ENCODE data around the gene PLEKHM2. TPM values are rescaled to one million over a fixed set of nuclear protein-coding genes. Genes with fewer than 3 reads are reported as not detected.

The PLEKHM2 gene
- total and polyA plus RNA-seq, 2 of the 8 experiments (the other 6 are each of a cell fraction or from before 2014, with no cell fraction given), result 38.3 to 47.6 TPM

GRCh38 chr1:15676688-15677661 is 7.1 kb upstream of the PLEKHM2 start:
- Histone ChIP-seq H2BK20ac (ENCODE audit: low read length) (no peak overlapping the region), H2BK5ac (ENCODE audit: low read depth, low read length) (no peak overlapping the region), H4K91ac (replicated peaks; ENCODE audit: insufficient read length, low read length) (no peak overlapping the region), H3K23ac (ENCODE audit: insufficient read length) (no peak overlapping the region), H3K36me3 (ENCODE audit: control insufficient read depth in 2 of 4, insufficient read depth in 4 of 4, low read length in 3 of 4) (no peaks in the 10 kb centered on the region), H4K20me1 (replicated peaks in 1 of 2; ENCODE audit: control insufficient read depth in 1 of 2, insufficient read depth in 2 of 2, low read length in 2 of 2) (no peaks in the 10 kb centered on the region), H3K4me3 (ENCODE audit: extremely low read depth in 1 of 4, insufficient read depth in 2 of 4, low read depth in 3 of 4, low read length in 4 of 4) (no peak overlapping the region), H3K4me1 (replicated peaks in 1 of 4; ENCODE audit: control insufficient read depth in 3 of 4, insufficient read depth in 4 of 4, low read length in 3 of 4) (peaks cover 0 to 3% (median 0%) of the 10 kb centered on the region in 4 experiments; a peak in 1 of 7 replicates), H2AFZ (ENCODE audit: low read length) (no peak overlapping the region), H3K79me1 (ENCODE audit: low read depth, low read length) (no peaks in the 10 kb centered on the region), H3K23me2 (ENCODE audit: low read depth, low read length) (peaks cover 5% of the 10 kb centered on the region; the same call in 1 of the 2 replicates), H2BK120ac (replicated peaks; ENCODE audit: low read depth, low read length) (no peak overlapping the region), H2BK15ac (ENCODE audit: low read length) (no peak overlapping the region), H3K56ac (replicated peaks; ENCODE audit: insufficient read length, low read depth, low read length) (no peak overlapping the region), H2AK5ac (ENCODE audit: low read depth, low read length) (0 out of 2 replicates have a peak overlapping the region, but pooled peaks have one; percentile 16), H3K9me3 (ENCODE audit: insufficient read depth in 2 of 2, low read depth in 1 of 2, low read length in 1 of 2) (peaks cover 3 to 5% of the 10 kb centered on the region in 2 experiments), H3K14ac (ENCODE audit: insufficient read length) (no peak overlapping the region), H4K5ac (ENCODE audit: insufficient read length, low read depth, low read length) (no peak overlapping the region), H3K4ac (replicated peaks; ENCODE audit: insufficient read length, low read depth, low read length) (no peak overlapping the region), H3K9ac (replicated peaks in 1 of 4; ENCODE audit: extremely low read depth in 1 of 4, low read depth in 3 of 4, low read length in 3 of 4) (no peak overlapping the region), H3K18ac (ENCODE audit: extremely low read depth, low read length) (no peak overlapping the region), H2BK12ac (ENCODE audit: low read depth, low read length) (no peak overlapping the region), H3K4me2 (ENCODE audit: insufficient read depth in 1 of 2, low read depth in 2 of 2, low read length in 2 of 2) (no peak overlapping the region), H3K27me3 (replicated peaks in 1 of 4; ENCODE audit: control insufficient read depth in 3 of 4, extremely low read depth in 1 of 4, insufficient read depth in 3 of 4, low read length in 3 of 4) (no peaks in the 10 kb centered on the region), H3K27ac (ENCODE audit: low read depth, low read length) (no peak overlapping the region), H4K8ac (ENCODE audit: extremely low read depth, insufficient read depth, low read length) (no peak overlapping the region), H3K79me2 (ENCODE audit: control insufficient read depth in 1 of 2, insufficient read depth in 2 of 2, low read length in 2 of 2) (no peaks in the 10 kb centered on the region)
- FAIRE-seq, result peak; percentile 19
- CTCF ChIA-PET (ENCODE audit: partially characterized antibody), result no interaction called here
- POLR2A ChIA-PET (ENCODE audit: partially characterized antibody), result interaction anchor here (1.1 to 1.5 kb wide), 2 partner anchors 10 to 16 kb away, joined by 5 to 6 read pairs; no protein-coding TSS in a partner anchor
- DNase-seq (ENCODE audit: low read depth in 1 of 2, low spot score in 2 of 2), result no peak
- WGBS, 2 experiments (ENCODE audit: extremely low coverage in 1 of 2, insufficient coverage in 1 of 2, insufficient read length in 1 of 2, insufficient replicate concordance in 2 of 2, low coverage in 1 of 2, low lambda C conversion rate in 2 of 2, missing lambda C conversion rate in 1 of 2), result 87% methylated on average over 6 of the region's 6 CpGs; no CpG with 5 or more reads in 1 of the 2 experiments
- TF ChIP-seq GABPA (IDR thresholded peaks at IDR 0.05; ENCODE audit: borderline replicate concordance, insufficient read depth, low read length) (no peak), TCF12 (IDR thresholded peaks at IDR 0.05; ENCODE audit: low read depth, low read length) (0 out of 2 replicates have a peak, but pooled peaks have one; percentile 70), ATF3 (IDR thresholded peaks at IDR 0.05; ENCODE audit: insufficient read depth, low read depth, low read length) (no peak), TEAD4 (IDR thresholded peaks at IDR 0.05; ENCODE audit: low read depth, low read length) (peak; percentile 34; the same call in 1 of the 2 replicates), POLR2AphosphoS5 (IDR thresholded peaks at IDR 0.05; ENCODE audit: low read depth, low read length) (peak; percentile 55; the same call in 1 of the 2 replicates)

Data from H1 (cell line).